ENCODE data around the gene RAB26.

GRCh38 chr16:2187212-2187611 is 38.8 kb downstream of the RAB26 start:
- TF ChIP-seq CTCF (IDR thresholded peaks at IDR 0.05; ENCODE audit: low read length) (no peak), EZH2 (optimal IDR thresholded peaks at IDR 0.05; ENCODE audit: low read depth, low read length) (no peak)
